D721Med (cell line): ENCODE results near the gene PRODH2.
A peak's percentile ranks its signal among the peaks of the same experiment; 100 is the strongest.

ENCODE experiments used
- DNase-seq: peaks from one replicate; pipeline ENCODE4 v3.0.0; 2011; ENCODE audit warnings: low spot score; ENCODE audit not compliant: insufficient read length
- FAIRE-seq: peaks from 2 replicates; lab custom pipeline; 2011; peaks lifted over from hg19 to GRCh38; lab: Jason Lieb, UNC
- TF ChIP-seq, protein P1 (sequence below): IDR thresholded peaks from 2 replicates; pipeline ENCODE4 v1.5.1; 2012; ENCODE audit warnings: mild to moderate bottlenecking, control low read depth; ENCODE audit not compliant: insufficient read depth; ENCODE audit errors: missing control alignments

The PRODH2 gene

DNA sequence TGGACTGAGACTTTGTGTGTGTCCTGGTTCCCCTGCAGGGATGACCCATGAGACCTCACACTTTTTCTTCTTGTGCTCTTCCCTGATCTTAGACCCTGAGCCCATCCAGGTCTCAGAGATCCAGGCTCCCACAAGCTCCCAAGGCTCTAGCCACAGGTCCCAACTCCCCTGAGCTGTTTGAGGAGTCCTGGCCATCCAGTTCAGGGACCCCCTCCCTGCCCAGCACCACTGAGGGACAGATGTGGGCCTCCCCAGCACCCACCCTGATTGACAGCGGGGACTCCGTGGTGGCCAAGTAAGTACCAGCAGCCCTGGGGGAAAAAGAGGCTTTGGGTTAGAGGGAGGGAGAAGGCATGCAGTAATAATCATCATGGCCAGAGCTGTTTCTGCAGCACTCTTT lies 52.9 kb downstream of the PRODH2 start:
- TF ChIP-seq, protein P1, sequence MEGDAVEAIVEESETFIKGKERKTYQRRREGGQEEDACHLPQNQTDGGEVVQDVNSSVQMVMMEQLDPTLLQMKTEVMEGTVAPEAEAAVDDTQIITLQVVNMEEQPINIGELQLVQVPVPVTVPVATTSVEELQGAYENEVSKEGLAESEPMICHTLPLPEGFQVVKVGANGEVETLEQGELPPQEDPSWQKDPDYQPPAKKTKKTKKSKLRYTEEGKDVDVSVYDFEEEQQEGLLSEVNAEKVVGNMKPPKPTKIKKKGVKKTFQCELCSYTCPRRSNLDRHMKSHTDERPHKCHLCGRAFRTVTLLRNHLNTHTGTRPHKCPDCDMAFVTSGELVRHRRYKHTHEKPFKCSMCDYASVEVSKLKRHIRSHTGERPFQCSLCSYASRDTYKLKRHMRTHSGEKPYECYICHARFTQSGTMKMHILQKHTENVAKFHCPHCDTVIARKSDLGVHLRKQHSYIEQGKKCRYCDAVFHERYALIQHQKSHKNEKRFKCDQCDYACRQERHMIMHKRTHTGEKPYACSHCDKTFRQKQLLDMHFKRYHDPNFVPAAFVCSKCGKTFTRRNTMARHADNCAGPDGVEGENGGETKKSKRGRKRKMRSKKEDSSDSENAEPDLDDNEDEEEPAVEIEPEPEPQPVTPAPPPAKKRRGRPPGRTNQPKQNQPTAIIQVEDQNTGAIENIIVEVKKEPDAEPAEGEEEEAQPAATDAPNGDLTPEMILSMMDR = no peak
- no peak for FAIRE-seq
- no peak for DNase-seq

DNA sequence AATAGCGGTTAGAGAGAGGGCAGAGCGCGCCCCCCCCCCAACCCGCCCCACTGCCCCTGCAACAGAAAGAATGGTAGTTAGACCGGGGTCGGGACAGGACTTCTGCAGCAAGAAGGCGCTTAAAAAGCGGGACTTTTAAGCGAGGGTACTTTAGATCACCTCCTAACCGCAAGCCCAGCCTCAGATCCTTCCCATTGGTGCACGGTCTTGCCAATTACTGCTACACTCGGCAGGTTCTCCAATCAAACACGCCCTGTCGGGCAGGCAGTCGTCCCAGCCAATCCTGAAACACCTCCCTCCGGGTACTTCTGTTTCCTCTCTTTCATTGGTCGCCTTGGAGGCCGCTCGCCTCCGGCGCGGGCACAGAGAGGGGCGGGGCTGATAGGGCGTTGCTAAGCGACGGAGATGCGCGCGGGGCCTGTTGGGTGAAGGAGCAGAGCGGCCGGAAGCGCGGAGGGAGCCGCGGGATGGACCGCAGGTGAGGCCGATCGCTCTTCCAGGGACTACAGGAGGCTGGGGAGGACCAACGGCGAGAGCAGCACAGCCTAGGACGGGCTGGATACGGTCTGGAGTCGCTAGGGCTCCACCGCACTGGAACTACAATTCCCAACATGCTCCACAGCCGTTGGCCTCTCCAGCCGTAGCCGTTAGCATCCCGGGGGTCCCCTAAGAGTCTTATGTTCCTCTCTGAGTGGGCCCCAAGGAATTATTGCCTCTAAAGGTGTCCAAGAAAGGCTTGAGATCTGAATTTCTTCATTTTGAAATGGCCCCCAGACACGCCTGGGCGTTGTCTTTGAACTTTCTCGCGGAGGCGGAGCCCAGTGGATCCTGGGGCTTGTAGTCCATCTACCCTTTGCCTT lies 54.7 kb downstream of the PRODH2 start, which contains the start of gene PROSER3:
Gene PROSER3 (plus strand): TSS at position 428 of the 860 bp plus-strand sequence. CDS start 40 bp downstream, at position 468.
- TF ChIP-seq, protein P1 = no peak
- peak; percentile 73 for DNase-seq
- FAIRE-seq = peak; percentile 44

- no peak for DNase-seq
- TF ChIP-seq, protein P1 = no peak
- FAIRE-seq = no peak
These were observed 55.4 kb downstream of the PRODH2 start for GRCh38 chr19:35757231-35757748.

GRCh38 chr19:35756377-35757230 lies 56.0 kb downstream of the PRODH2 start, which contains the start of gene HSPB6:
TSS of gene HSPB6 (minus strand) at chr19:35757029. CDS start at chr19:35757008, 21 bp downstream.
- FAIRE-seq = no peak
- no peak for DNase-seq
- TF ChIP-seq, protein P1 = no peak

- no peak for FAIRE-seq
- TF ChIP-seq, protein P1 = no peak
- DNase-seq = no peak
These were observed 56.9 kb downstream of the PRODH2 start for GRCh38 chr19:35755550-35756376.

DNA sequence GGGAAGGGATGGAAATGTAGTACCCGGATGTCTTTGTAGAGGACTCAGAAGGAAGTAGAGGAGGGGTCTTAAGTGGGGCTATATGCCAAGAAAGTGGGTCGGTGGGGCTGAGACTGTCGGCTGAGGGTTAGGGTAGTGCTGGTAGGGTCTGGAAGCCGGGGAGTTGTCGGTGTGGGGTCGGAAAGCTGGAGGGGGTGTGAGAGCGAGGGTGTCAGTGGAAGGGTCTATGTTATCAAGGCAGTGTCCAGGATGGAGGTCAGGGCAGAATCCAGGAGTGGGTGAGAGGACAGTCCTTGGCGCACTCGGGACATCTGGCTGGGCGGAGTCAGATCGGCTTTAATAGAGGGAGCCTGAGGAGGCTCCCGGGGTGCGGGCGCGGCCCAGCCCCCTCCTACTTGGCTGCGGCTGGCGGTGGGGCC lies 57.5 kb downstream of the PRODH2 start:
- DNase-seq (no peak), FAIRE-seq (no peak)
- TF ChIP-seq, protein P1 = no peak
